HEK293T (cell line): ENCODE data around the gene PTPRG.

Source experiments
- BHLHE40 ChIP-seq: fragments of 450-650 bp; IDR thresholded peaks from 2 replicates; pipeline ENCODE4 v1.6.1; 2016; ENCODE audit warnings: mild to moderate bottlenecking, moderate library complexity, borderline replicate concordance
- HDGF ChIP-seq: fragments of 450-650 bp; IDR thresholded peaks from 2 replicates; pipeline ENCODE4 v1.6.1; 2017; ENCODE audit warnings: antibody characterized with exemption, borderline replicate concordance
- NFRKB ChIP-seq: fragments of 450-650 bp; IDR thresholded peaks from 2 replicates; pipeline ENCODE4 v1.6.1; 2016; ENCODE audit warnings: mild to moderate bottlenecking, moderate library complexity
- SUZ12 ChIP-seq: fragments of 450-650 bp; IDR thresholded peaks from 2 replicates; pipeline ENCODE4 v1.6.1; 2016; ENCODE audit warnings: mild to moderate bottlenecking

- TF ChIP-seq BHLHE40: no peak
- TF ChIP-seq HDGF: no peak
- TF ChIP-seq SUZ12: no peak
- TF ChIP-seq NFRKB: no peak
Measured at GRCh38 chr3:61944726-61945125, 383.4 kb downstream of the PTPRG start.
